Lower leg skin (tissue), 3 donors: Measurements from ENCODE around the gene CRISPLD2.

Source experiments
- POLR2A ChIP-seq, 2 donors: fragments of 450-650 bp; IDR thresholded peaks; one replicate each; pipeline ENCODE4 v1.6.1; 2016 to 2017; ENCODE audit warnings: antibody characterized with exemption in 2 of 2, mild to moderate bottlenecking in 1 of 2, moderate library complexity in 1 of 2
- TF ChIP-seq, protein P1 (sequence below), 3 donors: fragments of 450-650 bp; IDR thresholded peaks; one replicate each; pipeline ENCODE4 v1.5.1; 2016; ENCODE audit warnings: antibody characterized with exemption in 3 of 3, mild to moderate bottlenecking in 3 of 3, moderate library complexity in 2 of 3

GRCh38 chr16:84820305-84820684 is 510 bp downstream of the CRISPLD2 start:
- TF ChIP-seq, protein P1, sequence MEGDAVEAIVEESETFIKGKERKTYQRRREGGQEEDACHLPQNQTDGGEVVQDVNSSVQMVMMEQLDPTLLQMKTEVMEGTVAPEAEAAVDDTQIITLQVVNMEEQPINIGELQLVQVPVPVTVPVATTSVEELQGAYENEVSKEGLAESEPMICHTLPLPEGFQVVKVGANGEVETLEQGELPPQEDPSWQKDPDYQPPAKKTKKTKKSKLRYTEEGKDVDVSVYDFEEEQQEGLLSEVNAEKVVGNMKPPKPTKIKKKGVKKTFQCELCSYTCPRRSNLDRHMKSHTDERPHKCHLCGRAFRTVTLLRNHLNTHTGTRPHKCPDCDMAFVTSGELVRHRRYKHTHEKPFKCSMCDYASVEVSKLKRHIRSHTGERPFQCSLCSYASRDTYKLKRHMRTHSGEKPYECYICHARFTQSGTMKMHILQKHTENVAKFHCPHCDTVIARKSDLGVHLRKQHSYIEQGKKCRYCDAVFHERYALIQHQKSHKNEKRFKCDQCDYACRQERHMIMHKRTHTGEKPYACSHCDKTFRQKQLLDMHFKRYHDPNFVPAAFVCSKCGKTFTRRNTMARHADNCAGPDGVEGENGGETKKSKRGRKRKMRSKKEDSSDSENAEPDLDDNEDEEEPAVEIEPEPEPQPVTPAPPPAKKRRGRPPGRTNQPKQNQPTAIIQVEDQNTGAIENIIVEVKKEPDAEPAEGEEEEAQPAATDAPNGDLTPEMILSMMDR (IDR thresholded peaks at IDR 0.05), result no peak
- TF ChIP-seq POLR2A (IDR thresholded peaks at IDR 0.05), result no peak
